Lower leg skin (tissue), 3 donors: ENCODE results near the gene DIS3L2.

Source experiments
- POLR2A ChIP-seq, 2 donors: fragments of 450-650 bp; IDR thresholded peaks; one replicate each; pipeline ENCODE4 v1.6.1; 2016 to 2017; ENCODE audit warnings: antibody characterized with exemption in 2 of 2, mild to moderate bottlenecking in 1 of 2, moderate library complexity in 1 of 2
- TF ChIP-seq, protein P1 (sequence below), 3 donors: fragments of 450-650 bp; IDR thresholded peaks; one replicate each; pipeline ENCODE4 v1.5.1; 2016; ENCODE audit warnings: antibody characterized with exemption in 3 of 3, mild to moderate bottlenecking in 3 of 3, moderate library complexity in 2 of 3

DNA sequence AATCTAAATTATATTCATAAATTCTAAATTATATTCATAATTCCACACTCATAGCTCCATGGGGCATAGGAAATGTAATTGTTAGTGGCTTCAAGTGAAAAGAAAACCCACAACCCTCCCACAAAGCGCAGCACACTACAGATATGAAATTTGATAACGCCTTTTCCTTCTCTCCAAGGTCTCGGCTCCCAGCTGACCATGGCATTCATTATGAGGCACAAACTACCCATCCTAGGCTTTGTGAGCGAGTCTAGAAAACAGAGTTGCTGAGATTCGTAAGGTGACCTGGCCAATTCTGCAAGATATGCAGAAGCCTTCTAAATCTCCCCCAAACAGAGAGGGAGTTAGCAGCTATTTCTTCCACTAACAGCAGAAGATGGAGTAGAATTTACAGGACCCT lies 40.7 kb upstream of the DIS3L2 start:
- TF ChIP-seq, protein P1, sequence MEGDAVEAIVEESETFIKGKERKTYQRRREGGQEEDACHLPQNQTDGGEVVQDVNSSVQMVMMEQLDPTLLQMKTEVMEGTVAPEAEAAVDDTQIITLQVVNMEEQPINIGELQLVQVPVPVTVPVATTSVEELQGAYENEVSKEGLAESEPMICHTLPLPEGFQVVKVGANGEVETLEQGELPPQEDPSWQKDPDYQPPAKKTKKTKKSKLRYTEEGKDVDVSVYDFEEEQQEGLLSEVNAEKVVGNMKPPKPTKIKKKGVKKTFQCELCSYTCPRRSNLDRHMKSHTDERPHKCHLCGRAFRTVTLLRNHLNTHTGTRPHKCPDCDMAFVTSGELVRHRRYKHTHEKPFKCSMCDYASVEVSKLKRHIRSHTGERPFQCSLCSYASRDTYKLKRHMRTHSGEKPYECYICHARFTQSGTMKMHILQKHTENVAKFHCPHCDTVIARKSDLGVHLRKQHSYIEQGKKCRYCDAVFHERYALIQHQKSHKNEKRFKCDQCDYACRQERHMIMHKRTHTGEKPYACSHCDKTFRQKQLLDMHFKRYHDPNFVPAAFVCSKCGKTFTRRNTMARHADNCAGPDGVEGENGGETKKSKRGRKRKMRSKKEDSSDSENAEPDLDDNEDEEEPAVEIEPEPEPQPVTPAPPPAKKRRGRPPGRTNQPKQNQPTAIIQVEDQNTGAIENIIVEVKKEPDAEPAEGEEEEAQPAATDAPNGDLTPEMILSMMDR (IDR thresholded peaks at IDR 0.05): no peak
- TF ChIP-seq POLR2A (IDR thresholded peaks at IDR 0.05): no peak
